GM19324 (cell line): ENCODE data around the gene PVALB.
"Not testable (repeated sequence)": the region's sequence is repeated elsewhere in the genome, so short reads cannot be mapped to it uniquely, and the experiment has no call there.

Experiments used
- ATAC-seq: cut with Tn5 transposase; IDR thresholded peaks from one replicate; pipeline ENCODE4 v1.9.1; 2021; ENCODE audit warnings: mild to moderate bottlenecking, moderate library complexity; ENCODE audit not compliant: unreplicated experiment, low FRiP score

Gene PVALB

GRCh38 chr22:36759481-36760159 is 57.2 kb downstream of the PVALB start:
- no peak for ATAC-seq

GRCh38 chr22:36758792-36759271 is 58.0 kb downstream of the PVALB start:
- no peak for ATAC-seq

DNA sequence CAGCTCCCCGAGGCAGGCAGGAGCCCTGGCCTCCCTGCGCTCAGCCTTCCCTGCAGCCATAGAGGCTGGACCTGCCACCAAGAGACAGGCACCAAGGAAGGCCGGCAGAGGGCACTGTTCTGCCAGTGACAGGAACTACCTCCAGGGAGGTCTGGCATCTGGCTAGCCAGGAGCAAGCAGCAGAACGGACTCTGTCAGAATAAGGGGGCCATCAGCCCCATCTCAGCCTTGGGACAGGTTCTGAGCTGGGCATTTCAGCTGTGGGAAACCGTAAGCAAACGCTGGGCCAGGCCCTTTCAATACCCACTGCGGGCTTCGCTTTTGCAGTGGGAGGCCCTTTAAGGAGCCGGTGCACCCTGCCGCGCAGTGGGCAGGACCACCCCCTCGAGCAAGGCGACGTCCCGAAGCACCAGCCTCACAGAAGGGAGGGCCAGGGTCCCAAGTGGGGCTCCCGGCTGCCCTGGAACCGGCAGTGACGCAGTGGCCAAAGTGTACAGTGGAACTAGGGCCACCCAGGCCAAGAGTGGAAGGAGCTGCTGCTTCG is 59.1 kb downstream of the PVALB start:
- no peak for ATAC-seq

DNA sequence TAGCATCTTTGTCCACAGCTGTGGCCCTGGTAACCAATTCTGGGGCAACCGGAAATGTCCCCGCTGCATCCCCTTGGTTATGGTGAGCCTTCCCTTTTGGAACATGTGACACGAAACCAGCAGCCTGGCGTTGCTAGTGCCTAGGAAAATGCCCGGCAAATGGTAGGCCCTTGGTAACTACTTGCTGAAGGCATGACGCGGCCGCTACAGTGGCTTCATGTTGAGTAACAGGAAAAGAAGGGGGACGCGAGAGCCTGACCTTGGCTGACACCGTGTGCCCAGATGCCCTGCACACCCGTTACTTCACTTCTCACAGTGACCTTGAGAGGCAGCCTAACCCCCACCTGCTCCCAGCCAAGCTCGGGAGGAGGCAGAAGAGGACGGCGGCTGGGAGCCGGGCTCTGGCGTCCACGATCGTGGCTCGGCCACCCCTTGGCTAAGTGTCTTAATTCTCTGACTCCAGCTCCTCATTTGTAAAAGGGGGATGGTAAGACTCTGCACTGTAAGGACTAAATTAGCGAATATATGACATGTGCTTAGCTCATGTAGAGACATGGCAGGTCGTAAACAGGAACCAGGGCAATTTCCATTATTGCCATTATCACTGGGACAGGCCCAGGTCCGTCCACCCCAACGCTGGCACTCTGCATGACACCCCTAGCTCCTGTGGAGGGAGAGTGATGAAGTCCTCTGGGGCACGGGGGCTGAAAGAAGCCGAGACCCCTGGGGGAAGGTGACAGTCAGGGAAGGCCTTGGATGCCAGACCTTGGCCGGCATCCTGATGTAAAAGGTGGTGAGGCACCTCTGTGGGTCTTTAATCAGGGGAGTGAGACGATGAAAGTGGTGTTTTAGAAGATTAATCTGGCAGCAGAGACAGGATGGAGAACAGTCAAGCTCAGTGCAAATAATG is 59.8 kb downstream of the PVALB start:
- ATAC-seq, result no peak

- no peak for ATAC-seq
Observed at GRCh38 chr22:36756031-36756430, 60.8 kb downstream of the PVALB start.

- ATAC-seq, result no peak
Observed at GRCh38 chr22:36755316-36755715, 61.5 kb downstream of the PVALB start.

GRCh38 chr22:36754881-36755280 is 62.0 kb downstream of the PVALB start:
- ATAC-seq, result not testable (repeated sequence)

DNA sequence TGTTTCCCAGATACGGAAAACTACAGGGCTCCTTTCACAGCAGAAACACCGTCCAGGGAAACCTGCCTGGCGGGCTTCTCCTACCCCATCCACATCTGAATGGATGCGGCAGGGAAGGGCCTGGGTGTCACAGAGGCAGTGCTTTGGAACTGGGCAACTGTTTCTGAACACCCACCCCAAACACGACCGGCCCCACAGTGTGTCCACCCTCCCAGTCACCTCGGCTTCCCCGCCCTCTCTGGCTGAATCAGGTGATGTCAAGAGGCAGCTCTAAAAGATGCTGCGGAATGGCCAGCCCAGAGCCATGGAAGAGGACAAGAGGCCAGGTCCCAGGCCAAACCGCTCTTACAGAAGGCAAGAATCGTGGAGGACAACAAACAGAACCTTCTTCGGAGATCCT is 62.9 kb downstream of the PVALB start:
- ATAC-seq, result no peak

GRCh38 chr22:36753120-36753802 is 63.6 kb downstream of the PVALB start:
- ATAC-seq, result no peak
